Brain pericyte (primary cell): Measurements from ENCODE around the gene MAGEA1.
"Not testable (repeated sequence)": the region's sequence is repeated elsewhere in the genome, so short reads cannot be mapped to it uniquely, and the experiment has no call there.

Experiments used
- DNase-seq: peaks from one replicate; pipeline ENCODE4 v3.0.0-alpha.2; 2012; ENCODE audit warnings: low read depth, low spot score

Gene MAGEA1, protein sequence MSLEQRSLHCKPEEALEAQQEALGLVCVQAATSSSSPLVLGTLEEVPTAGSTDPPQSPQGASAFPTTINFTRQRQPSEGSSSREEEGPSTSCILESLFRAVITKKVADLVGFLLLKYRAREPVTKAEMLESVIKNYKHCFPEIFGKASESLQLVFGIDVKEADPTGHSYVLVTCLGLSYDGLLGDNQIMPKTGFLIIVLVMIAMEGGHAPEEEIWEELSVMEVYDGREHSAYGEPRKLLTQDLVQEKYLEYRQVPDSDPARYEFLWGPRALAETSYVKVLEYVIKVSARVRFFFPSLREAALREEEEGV

GRCh38 chrX:153179131-153179530 lies at the start of gene MAGEA1:
Gene MAGEA1, plus strand, starts transcription at chrX:153179284. Its CDS starts 3,106 bp downstream, at chrX:153182390.
- no peak for DNase-seq

DNA sequence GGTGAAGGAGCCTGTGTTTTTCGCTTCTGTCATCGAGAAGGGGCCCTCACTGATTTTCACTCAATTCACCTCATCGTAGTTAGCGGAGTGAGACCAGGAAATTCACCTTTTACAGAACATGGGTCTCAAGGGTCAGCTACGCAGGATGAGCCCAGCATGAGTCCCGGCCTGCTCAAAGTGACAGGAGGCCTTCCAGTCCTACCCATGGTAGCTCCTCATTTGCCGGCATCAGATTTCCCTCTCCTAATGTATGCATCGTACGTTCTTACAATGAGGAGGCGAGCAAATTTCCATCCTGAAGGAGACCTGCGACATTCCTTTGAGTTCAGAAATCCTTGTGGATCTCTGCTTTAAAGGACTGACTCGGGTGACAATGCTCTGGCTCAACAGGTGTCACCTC lies 46.2 kb upstream of the MAGEA1 start:
- DNase-seq = not testable (repeated sequence)

DNA sequence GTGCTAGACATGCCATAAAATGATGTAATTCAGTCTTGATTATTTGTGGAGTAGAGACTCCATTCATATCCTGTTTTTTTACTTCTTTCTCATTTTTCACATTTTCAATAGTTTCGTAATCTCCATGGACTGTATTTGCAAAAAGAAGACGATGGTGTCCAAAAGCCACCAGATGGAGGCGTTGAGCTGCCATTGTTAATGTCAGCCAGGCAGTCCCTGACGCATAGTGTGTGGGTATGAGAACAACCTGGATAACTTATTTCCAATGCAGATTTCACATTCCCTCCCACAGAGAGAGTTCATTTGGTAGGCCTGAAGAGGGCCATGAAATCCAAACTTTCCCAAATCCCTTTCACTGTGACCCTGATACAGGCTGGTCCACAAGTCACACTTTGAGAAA lies 40.0 kb upstream of the MAGEA1 start:
- DNase-seq = not testable (repeated sequence)

- not testable (repeated sequence) for DNase-seq
These were observed 32.8 kb upstream of the MAGEA1 start for GRCh38 chrX:153146288-153146687.

GRCh38 chrX:153153516-153153915 lies 25.6 kb upstream of the MAGEA1 start:
- no peak for DNase-seq

GRCh38 chrX:153157450-153157849 lies 21.6 kb upstream of the MAGEA1 start:
- DNase-seq = no peak

GRCh38 chrX:153158319-153158718 lies 20.8 kb upstream of the MAGEA1 start:
- no peak for DNase-seq

DNA sequence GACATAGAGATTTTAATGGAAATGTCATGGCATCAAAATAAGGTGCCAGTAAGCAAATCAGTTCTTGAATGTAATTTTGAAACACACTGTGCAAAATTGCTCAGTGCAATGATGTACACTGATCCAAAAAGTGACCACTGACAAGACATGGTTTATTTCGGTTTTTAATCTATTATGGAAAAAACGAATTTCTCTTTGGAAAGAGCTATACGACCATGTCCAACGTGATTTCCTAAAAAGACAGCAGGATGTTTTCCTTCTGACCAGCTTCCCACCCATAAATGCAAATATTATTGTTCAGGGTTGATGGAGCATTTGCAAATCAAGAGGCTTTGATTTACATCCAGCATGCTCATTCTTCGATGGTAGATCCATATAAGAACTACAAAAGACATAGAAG lies 17.1 kb upstream of the MAGEA1 start:
- DNase-seq = no peak

DNA sequence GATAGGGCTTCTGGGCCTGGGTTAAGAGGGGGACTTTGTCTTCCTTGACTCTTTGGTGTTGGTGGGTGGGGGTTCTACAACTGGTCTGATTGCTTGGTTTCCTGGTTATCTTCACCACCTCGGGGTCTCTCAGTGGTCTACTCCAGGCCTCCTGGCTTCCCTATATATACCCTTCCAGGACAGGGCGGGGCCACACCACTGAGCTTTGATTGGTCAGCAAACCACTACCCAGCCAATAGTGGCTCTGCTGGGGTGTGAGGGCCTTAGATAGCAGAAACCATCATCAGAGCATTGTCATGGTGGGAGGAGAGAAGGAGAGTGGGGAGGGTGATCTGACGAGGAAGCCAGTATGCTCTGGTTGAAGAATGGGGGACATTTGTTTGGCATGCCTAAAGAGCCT lies 14.4 kb upstream of the MAGEA1 start:
- no peak for DNase-seq

- DNase-seq = not testable (repeated sequence)
These were observed 10.7 kb upstream of the MAGEA1 start for GRCh38 chrX:153168423-153168822.

GRCh38 chrX:153181822-153182221 lies 2.7 kb downstream of the MAGEA1 start:
- DNase-seq = no peak

GRCh38 chrX:153184787-153185186 lies 5.7 kb downstream of the MAGEA1 start:
- DNase-seq = no peak

DNA sequence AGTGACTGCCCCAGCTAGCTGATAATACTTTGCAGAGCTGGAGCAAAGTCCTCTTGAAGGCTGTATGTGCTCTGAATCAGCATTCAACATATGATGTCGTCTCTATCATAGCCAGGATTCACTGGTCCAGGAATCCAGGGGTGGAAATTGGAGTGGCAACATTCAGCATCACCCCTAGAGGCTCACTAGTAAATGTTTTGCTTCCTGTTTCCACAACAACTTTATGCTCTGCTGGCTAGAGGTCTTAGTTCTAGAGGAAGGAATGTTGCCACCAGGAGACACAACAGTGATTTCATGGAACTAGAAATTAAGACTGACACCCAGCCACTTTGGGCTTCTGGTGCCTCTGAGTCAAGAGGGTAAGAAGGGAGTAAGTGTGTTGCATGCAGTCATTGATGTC lies 11.3 kb downstream of the MAGEA1 start:
- no peak for DNase-seq

GRCh38 chrX:153200462-153200861 lies 21.4 kb downstream of the MAGEA1 start:
- DNase-seq = no peak

- DNase-seq = no peak
These were observed 27.5 kb downstream of the MAGEA1 start for GRCh38 chrX:153206425-153207046.

DNA sequence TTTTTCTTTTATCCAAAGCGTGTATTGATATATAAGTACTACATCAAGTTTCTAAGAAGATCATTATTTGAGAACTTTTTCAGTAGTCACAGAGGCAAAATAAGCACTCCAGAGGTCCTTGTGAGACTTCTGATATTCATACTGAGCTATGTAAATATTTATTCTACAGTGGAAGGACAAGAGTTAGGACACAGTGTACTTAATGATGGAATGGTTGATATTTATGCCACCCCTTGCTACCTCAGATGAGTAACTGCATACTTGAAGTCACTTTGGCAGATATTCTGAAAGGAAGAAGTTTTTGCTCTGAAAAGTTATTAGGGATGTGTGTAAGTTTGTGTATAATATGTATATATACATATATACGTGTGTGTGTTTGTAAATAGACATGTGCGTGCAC lies 30.3 kb downstream of the MAGEA1 start:
- DNase-seq = no peak

- no peak for DNase-seq
These were observed 35.9 kb downstream of the MAGEA1 start for GRCh38 chrX:153214934-153215333.

DNA sequence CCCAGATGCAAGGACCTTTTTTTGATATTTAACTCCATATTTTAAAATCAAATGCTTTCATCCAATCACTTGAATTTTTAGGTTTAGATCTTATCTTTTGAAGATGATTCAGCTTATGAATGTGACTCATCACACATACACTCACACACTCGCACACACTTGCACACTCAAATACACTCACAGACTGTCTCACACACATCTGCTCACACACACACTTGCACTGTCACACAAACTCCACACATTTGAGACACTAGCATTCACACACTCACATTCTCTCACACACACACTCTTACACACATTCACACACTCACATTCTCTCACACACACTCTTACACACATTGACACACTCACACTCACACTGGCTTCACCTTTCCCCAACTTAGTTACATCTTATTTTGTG lies 37.8 kb downstream of the MAGEA1 start:
- DNase-seq = no peak

GRCh38 chrX:153225438-153226098 lies 46.5 kb downstream of the MAGEA1 start:
- no peak for DNase-seq

- DNase-seq = no peak
These were observed 47.5 kb downstream of the MAGEA1 start for GRCh38 chrX:153226344-153227185.
